H1 (cell line): ENCODE results near the gene DCP1A. TPM values are rescaled to one million over a fixed set of nuclear protein-coding genes. Genes with fewer than 3 reads are reported as not detected.
A peak's percentile ranks its signal among the peaks of the same experiment; 100 is the strongest.

Experiments used
- CTCF ChIA-PET: fragments of 300-600 bp; sonication (Branson Sonifier 250); formaldehyde crosslinking; loops from one replicate; lab custom pipeline; 2021; ENCODE audit not compliant: partially characterized antibody; lab: Charles Lee
- POLR2A ChIA-PET: fragments of 300-600 bp; sonication (Branson Sonifier 250); formaldehyde crosslinking; loops from one replicate; lab custom pipeline; 2021; ENCODE audit warnings: inconsistent platforms; ENCODE audit not compliant: partially characterized antibody; lab: Charles Lee
- DNase-seq, 2 experiments: peaks; one replicate each; pipeline versions ENCODE4 v3.0.0 to v3.0.0-alpha.2; 2010 to 2022; ENCODE audit warnings: low spot score in 2 of 2, low read depth in 1 of 2, mixed read lengths in 1 of 2
- FAIRE-seq: peaks from 2 replicates; lab custom pipeline; 2011; peaks lifted over from hg19 to GRCh38; lab: Jason Lieb, UNC
- H2AFZ ChIP-seq: 2 replicates; pipeline ENCODE4 v1.8.1; 2012; ENCODE audit warnings: low read length, inconsistent platforms
- H2AK5ac ChIP-seq: 2 replicates; pipeline ENCODE4 v1.6.1; 2013; ENCODE audit warnings: low read depth, low read length
- H2BK120ac ChIP-seq: replicated peaks from 2 replicates; pipeline ENCODE3; 2013; ENCODE audit warnings: low read depth, low read length, inconsistent platforms
- H2BK12ac ChIP-seq: 2 replicates; pipeline ENCODE4 v1.6.1; 2013; ENCODE audit warnings: low read depth, low read length
- H2BK15ac ChIP-seq: 2 replicates; pipeline ENCODE4 v1.6.1; 2013; ENCODE audit warnings: low read length
- H2BK20ac ChIP-seq: 2 replicates; pipeline ENCODE4 v1.6.1; 2013; ENCODE audit warnings: low read length
- H2BK5ac ChIP-seq: 2 replicates; pipeline ENCODE4 v1.6.1; 2013; ENCODE audit warnings: low read depth, low read length
- H3K14ac ChIP-seq: 2 replicates; pipeline ENCODE4 v1.6.1; 2013; ENCODE audit warnings: inconsistent platforms; ENCODE audit not compliant: insufficient read length
- H3K18ac ChIP-seq: 2 replicates; pipeline ENCODE4 v1.6.1; 2013; ENCODE audit warnings: low read length; ENCODE audit errors: extremely low read depth
- H3K23ac ChIP-seq: 2 replicates; pipeline ENCODE4 v1.6.1; 2013; ENCODE audit warnings: inconsistent platforms; ENCODE audit not compliant: insufficient read length
- H3K23me2 ChIP-seq: 2 replicates; pipeline ENCODE4 v1.6.1; 2013; ENCODE audit warnings: low read depth, low read length
- H3K27ac ChIP-seq: 2 replicates; pipeline ENCODE4 v1.6.1; 2011; ENCODE audit warnings: low read depth, low read length, inconsistent platforms
- H3K27me3 ChIP-seq, 4 experiments: replicated peaks in 1 of 4; 1 replicate in 1 of 4; 2 replicates in 3 of 4; pipeline versions ENCODE4 v1.6.1 to v1.8.1; 2011 to 2013; ENCODE audit warnings: low read length in 3 of 4, mild to moderate bottlenecking in 3 of 4, inconsistent platforms in 2 of 4, mixed read lengths in 2 of 4, moderate library complexity in 1 of 4; ENCODE audit not compliant: control insufficient read depth in 3 of 4, insufficient read depth in 3 of 4; ENCODE audit errors: extremely low read depth in 1 of 4
- H3K36me3 ChIP-seq, 4 experiments: 2 replicates each; pipeline versions ENCODE4 v1.6.1 to v1.8.1; 2011 to 2013; ENCODE audit warnings: mild to moderate bottlenecking in 4 of 4, low read length in 3 of 4, moderate library complexity in 2 of 4, control low read depth in 1 of 4, inconsistent platforms in 1 of 4; ENCODE audit not compliant: insufficient read depth in 4 of 4, control insufficient read depth in 2 of 4
- H3K4ac ChIP-seq: replicated peaks from 2 replicates; pipeline ENCODE3; 2013; ENCODE audit warnings: low read length, low read depth, mixed read lengths, inconsistent platforms; ENCODE audit not compliant: insufficient read length
- H3K4me1 ChIP-seq, 4 experiments: replicated peaks in 1 of 4; 1 replicate in 1 of 4; 2 replicates in 3 of 4; pipeline versions ENCODE4 v1.6.1 to v1.8.1; 2011 to 2013; ENCODE audit warnings: low read length in 3 of 4, inconsistent platforms in 2 of 4, mixed read lengths in 1 of 4; ENCODE audit not compliant: insufficient read depth in 4 of 4, control insufficient read depth in 3 of 4
- H3K4me2 ChIP-seq, 2 experiments: 2 replicates each; pipeline versions ENCODE4 v1.6.1 to v1.8.1; 2011 to 2013; ENCODE audit warnings: low read depth in 2 of 2, low read length in 2 of 2, control low read depth in 1 of 2, inconsistent platforms in 1 of 2, mild to moderate bottlenecking in 1 of 2; ENCODE audit not compliant: insufficient read depth in 1 of 2
- H3K4me3 ChIP-seq, 4 experiments: fragments of 200-600, 300-600 bp in 1 of 4; sonication (generic), shearing (Covaris generic), sonication (Bioruptor Twin) in 1 of 4; 2 replicates each; pipeline versions ENCODE4 v1.5.1 to v1.8.1; 2011 to 2016; ENCODE audit warnings: low read length in 4 of 4, low read depth in 3 of 4, control low read depth in 2 of 4, inconsistent platforms in 2 of 4, mild to moderate bottlenecking in 2 of 4, mixed read lengths in 1 of 4, moderate library complexity in 1 of 4; ENCODE audit not compliant: insufficient read depth in 2 of 4; ENCODE audit errors: extremely low read depth in 1 of 4
- H3K56ac ChIP-seq: replicated peaks from 2 replicates; pipeline ENCODE3; 2013; ENCODE audit warnings: low read depth, mild to moderate bottlenecking, mixed read lengths, low read length, inconsistent platforms; ENCODE audit not compliant: insufficient read length
- H3K79me1 ChIP-seq: 2 replicates; pipeline ENCODE4 v1.6.1; 2013; ENCODE audit warnings: low read depth, low read length, control low read depth
- H3K79me2 ChIP-seq, 2 experiments: 2 replicates each; pipeline versions ENCODE4 v1.6.1 to v1.8.1; 2012 to 2013; ENCODE audit warnings: low read length in 2 of 2, mild to moderate bottlenecking in 2 of 2, inconsistent platforms in 1 of 2; ENCODE audit not compliant: insufficient read depth in 2 of 2, control insufficient read depth in 1 of 2
- H3K9ac ChIP-seq, 4 experiments: replicated peaks in 1 of 4; 1 replicate in 1 of 4; 2 replicates in 3 of 4; pipeline versions ENCODE4 v1.6.1 to v1.8.1; 2011 to 2013; ENCODE audit warnings: low read depth in 3 of 4, low read length in 3 of 4, control low read depth in 2 of 4, mild to moderate bottlenecking in 2 of 4, moderate library complexity in 2 of 4, inconsistent platforms in 1 of 4; ENCODE audit errors: extremely low read depth in 1 of 4
- H3K9me3 ChIP-seq, 2 experiments: 2 replicates each; pipeline versions ENCODE4 v1.6.1 to v1.8.1; 2012 to 2013; ENCODE audit warnings: mild to moderate bottlenecking in 2 of 2, moderate library complexity in 2 of 2, control low read depth in 1 of 2, inconsistent platforms in 1 of 2, low read depth in 1 of 2, low read length in 1 of 2, mixed read lengths in 1 of 2; ENCODE audit not compliant: insufficient read depth in 2 of 2
- H4K20me1 ChIP-seq, 2 experiments: replicated peaks in 1 of 2; 2 replicates each; pipeline versions ENCODE3 to v1.8.1; 2011 to 2013; ENCODE audit warnings: inconsistent platforms in 2 of 2, low read length in 2 of 2, mild to moderate bottlenecking in 1 of 2; ENCODE audit not compliant: insufficient read depth in 2 of 2, control insufficient read depth in 1 of 2
- H4K5ac ChIP-seq: 2 replicates; pipeline ENCODE4 v1.6.1; 2013; ENCODE audit warnings: low read length, low read depth, mixed read lengths, inconsistent platforms; ENCODE audit not compliant: insufficient read length
- H4K8ac ChIP-seq: 2 replicates; pipeline ENCODE4 v1.8.0; 2013; ENCODE audit warnings: mild to moderate bottlenecking, moderate library complexity, low read length, inconsistent platforms; ENCODE audit not compliant: insufficient read depth; ENCODE audit errors: extremely low read depth
- H4K91ac ChIP-seq: replicated peaks from 2 replicates; pipeline ENCODE3; 2013; ENCODE audit warnings: low read length, mixed read lengths, inconsistent platforms; ENCODE audit not compliant: insufficient read length
- BRCA1 ChIP-seq: IDR thresholded peaks from 2 replicates; pipeline ENCODE4 v1.6.1; 2012; ENCODE audit warnings: low read depth, low read length, improper control_type of control experiment
- CEBPB ChIP-seq: IDR thresholded peaks from 2 replicates; pipeline ENCODE4 v1.6.1; 2012; ENCODE audit warnings: low read depth, low read length
- CHD1 ChIP-seq: IDR thresholded peaks from 2 replicates; pipeline ENCODE4 v1.6.1; 2012; ENCODE audit warnings: low read depth, low read length, improper control_type of control experiment
- SIN3A ChIP-seq, 2 experiments: IDR thresholded peaks in 1 of 2; conservative IDR thresholded peaks in 1 of 2; 2 replicates each; pipeline ENCODE4 v1.6.1; 2011 to 2012; ENCODE audit warnings: low read length in 2 of 2, improper control_type of control experiment in 1 of 2, low read depth in 1 of 2, mild to moderate bottlenecking in 1 of 2
- SP2 ChIP-seq: IDR thresholded peaks from 2 replicates; pipeline ENCODE4 v1.6.1; 2012; ENCODE audit warnings: mild to moderate bottlenecking, low read length, inconsistent platforms
- TBP ChIP-seq: IDR thresholded peaks from 2 replicates; pipeline ENCODE4 v1.6.1; 2011; ENCODE audit warnings: low read depth, low read length, improper control_type of control experiment
- TEAD4 ChIP-seq: IDR thresholded peaks from 2 replicates; pipeline ENCODE4 v1.6.1; 2012; ENCODE audit warnings: low read depth, low read length, inconsistent platforms, mixed read lengths
- WGBS, 2 experiments: shearing (Covaris generic) in 1 of 2; methylation state at CpG; one replicate each; pipeline versions ENCODE4 v1.1.6 to v1.1.7; 2013 to 2015; ENCODE audit warnings: low lambda C conversion rate in 2 of 2, mixed read lengths in 2 of 2, inconsistent platforms in 1 of 2, low coverage in 1 of 2, missing lambda C conversion rate in 1 of 2; ENCODE audit not compliant: insufficient replicate concordance in 2 of 2, insufficient coverage in 1 of 2, insufficient read length in 1 of 2; ENCODE audit errors: extremely low coverage in 1 of 2, missing lambda C conversion rate in 1 of 2; 5-methylcytosine and 5-hydroxymethylcytosine counted together
- polyA plus RNA-seq, 7 experiments: library from polyadenylated mRNA; depleted of rRNA in 3 of 7; stranded (reverse) in 5 of 7; unstranded in 2 of 7; fragments of >200 nt in 5 of 7; fragments of 200-250 nt in 2 of 7; gene quantifications; 1 replicate in 5 of 7; 2 replicates in 1 of 7; 4 replicates in 1 of 7; pipeline versions ENCODE4 v1.2.1 to v1.2.3, GENCODE V29; 2011 to 2013; ENCODE audit warnings: missing spikeins in 2 of 7, mixed read lengths in 2 of 7
- total RNA-seq: library from RNA; stranded (reverse); fragmentation: NEBNext Ultra II Directional; extraction: Animal tissue kit (Norgen Biotek cat#: 25700); gene quantifications from 2 replicates; pipeline ENCODE4 v1.2.1, GENCODE V29; 2021

Gene DCP1A
- total and polyA plus RNA-seq, 2 of the 8 experiments (the other 6 are each of a cell fraction or from before 2014, with no cell fraction given): 13.2 to 15.9 TPM

- no peak overlapping the region for H2AK5ac ChIP-seq
- H4K20me1 ChIP-seq: peaks cover 41 to 48% of the 10 kb centered on the region in 2 experiments
- H2AFZ ChIP-seq: no peak overlapping the region
- H4K5ac ChIP-seq: no peak overlapping the region
- H3K36me3 ChIP-seq: peaks cover 0 to 7% (median 0%) of the 10 kb centered on the region in 4 experiments; a peak in 1 of 8 replicates
- TF ChIP-seq TEAD4 (0 out of 2 replicates have a peak, but pooled peaks have one; percentile 24), SP2 (no peak), TBP (no peak), BRCA1 (no peak), CHD1 (no peak), SIN3A (conservative IDR thresholded peaks at IDR 0.05 in 1 of 2, IDR thresholded peaks at IDR 0.05 in 1 of 2; ENCODE audit: low read depth in 1 of 2, low read length in 2 of 2) (peak; percentile 12 to 29; a peak in 1 of 4 replicates), CEBPB (peak; percentile 79)
- no peak overlapping the region for H3K4ac ChIP-seq
- peaks cover 69 to 88% of the 10 kb centered on the region in 2 experiments for H3K79me2 ChIP-seq
- peak overlapping the region; percentile 85 for H2BK5ac ChIP-seq
- H2BK15ac ChIP-seq: no peak overlapping the region
- H2BK12ac ChIP-seq: no peak overlapping the region
- H3K4me3 ChIP-seq: peak overlapping the region; percentile 15 to 100 (median 26); a peak in 7 of 8 replicates
- H3K23ac ChIP-seq: no peak overlapping the region
- peak overlapping the region; percentile 55; the same call in 1 of the 2 replicates for H3K18ac ChIP-seq
- 20% methylated on average over 10 of the region's 10 CpGs; no CpG with 5 or more reads in 1 of the 2 experiments for WGBS, 2 experiments
- H2BK120ac ChIP-seq: no peak overlapping the region
- ChIA-PET POLR2A (interaction anchor here (0.6 to 20.5 kb wide), 8 partner anchors 14 to 1118 kb away, joined by 3 to 449 read pairs (median 7); partner anchors contain the start of gene DCP1A), CTCF (interaction anchor here (1.4 to 10.6 kb wide), 5 partner anchors 12 to 52 kb away, joined by 3 to 64 read pairs (median 5); no protein-coding TSS in a partner anchor)
- peaks cover 19% of the 10 kb centered on the region for H3K79me1 ChIP-seq
- H3K14ac ChIP-seq: no peak overlapping the region
- DNase-seq: no peak
- no peaks in the 10 kb centered on the region; a peak in 1 of 7 replicates for H3K27me3 ChIP-seq
- H3K27ac ChIP-seq: no peak overlapping the region
- H2BK20ac ChIP-seq: no peak overlapping the region
- H3K56ac ChIP-seq: no peak overlapping the region
- H3K23me2 ChIP-seq: peaks cover 18% of the 10 kb centered on the region
- H4K8ac ChIP-seq: no peak overlapping the region
- peak; percentile 58 for FAIRE-seq
- no peak overlapping the region for H4K91ac ChIP-seq
- H3K4me1 ChIP-seq: peaks cover 18 to 37% (median 24%) of the 10 kb centered on the region in 4 experiments
- H3K9me3 ChIP-seq: no peaks in the 10 kb centered on the region
- H3K4me2 ChIP-seq: peak overlapping the region; percentile 67 to 98
- H3K9ac ChIP-seq: no peak overlapping the region
Measured at GRCh38 chr3:53252096-53252946, 95.0 kb downstream of the DCP1A start.
